Activated CD8-positive, alpha-beta memory T cell treated with anti-CD3 and anti-CD28 coated beads for 24 hours (primary cell): ENCODE results near the gene RABGAP1L.
"Not testable (repeated sequence)": the region's sequence is repeated elsewhere in the genome, so short reads cannot be mapped to it uniquely, and the experiment has no call there.

Experiments
- DNase-seq: peaks from one replicate; pipeline ENCODE4 v3.0.0-alpha.2; 2020

Gene RABGAP1L

GRCh38 chr1:174839211-174839610 is 679.9 kb downstream of the RABGAP1L start:
- DNase-seq, result no peak

- no peak for DNase-seq
Observed at GRCh38 chr1:174841747-174842146, 682.4 kb downstream of the RABGAP1L start.

GRCh38 chr1:174848593-174849560 is 689.6 kb downstream of the RABGAP1L start:
- not testable (repeated sequence) for DNase-seq

- no peak for DNase-seq
Observed at GRCh38 chr1:174850726-174851125, 691.4 kb downstream of the RABGAP1L start.

GRCh38 chr1:174858301-174858700 is 699.0 kb downstream of the RABGAP1L start:
- no peak for DNase-seq

- no peak for DNase-seq
Observed at GRCh38 chr1:174870319-174870718, 711.0 kb downstream of the RABGAP1L start.

GRCh38 chr1:174871886-174872285 is 712.6 kb downstream of the RABGAP1L start:
- no peak for DNase-seq

GRCh38 chr1:174872615-174873058 is 713.3 kb downstream of the RABGAP1L start:
- DNase-seq, result no peak

GRCh38 chr1:174874331-174875053 is 715.2 kb downstream of the RABGAP1L start:
- no peak for DNase-seq

GRCh38 chr1:174875306-174875705 is 716.0 kb downstream of the RABGAP1L start:
- DNase-seq, result no peak

- no peak for DNase-seq
Observed at GRCh38 chr1:174877208-174877673, 717.9 kb downstream of the RABGAP1L start.

- DNase-seq, result no peak
Observed at GRCh38 chr1:174880171-174880570, 720.9 kb downstream of the RABGAP1L start.

GRCh38 chr1:174883409-174883808 is 724.1 kb downstream of the RABGAP1L start:
- no peak for DNase-seq

GRCh38 chr1:174884038-174884437 is 724.7 kb downstream of the RABGAP1L start:
- DNase-seq, result no peak

GRCh38 chr1:174884566-174884965 is 725.2 kb downstream of the RABGAP1L start:
- DNase-seq, result no peak

- DNase-seq, result no peak
Observed at GRCh38 chr1:174890024-174890423, 730.7 kb downstream of the RABGAP1L start.

- no peak for DNase-seq
Observed at GRCh38 chr1:174892016-174892415, 732.7 kb downstream of the RABGAP1L start.

GRCh38 chr1:174894117-174894762 is 734.9 kb downstream of the RABGAP1L start:
- DNase-seq, result no peak

- DNase-seq, result not testable (repeated sequence)
Observed at GRCh38 chr1:174895610-174896009, 736.3 kb downstream of the RABGAP1L start.

- no peak for DNase-seq
Observed at GRCh38 chr1:174898102-174898797, 738.9 kb downstream of the RABGAP1L start.

GRCh38 chr1:174900317-174900716 is 741.0 kb downstream of the RABGAP1L start:
- no peak for DNase-seq

- DNase-seq, result no peak
Observed at GRCh38 chr1:174902531-174903099, 743.3 kb downstream of the RABGAP1L start.
